Upper lobe of right lung (tissue), 1 donor: ENCODE data around the gene CMTM3. TPM values are rescaled to one million over a fixed set of nuclear protein-coding genes. Genes with fewer than 3 reads are reported as not detected.
"Not testable (repeated sequence)": the region's sequence is repeated elsewhere in the genome, so short reads cannot be mapped to it uniquely, and the experiment has no call there.

Experiments
- ATAC-seq: fragments of 200-7000 bp; cut with Tn5 transposase; one replicate; pipeline ENCODE4 v1.9.1; 2020; ENCODE audit warnings: mild to moderate bottlenecking, moderate library complexity
- DNase-seq: peaks from one replicate; pipeline ENCODE4 v3.0.0-alpha.2; 2020
- H3K27ac ChIP-seq: fragments of 200-600 bp; one replicate; pipeline ENCODE4 v1.8.0; 2022
- H3K27me3 ChIP-seq: fragments of 200-600 bp; one replicate; pipeline ENCODE4 v1.8.0; 2022; ENCODE audit warnings: mild to moderate bottlenecking
- H3K36me3 ChIP-seq: fragments of 200-600 bp; one replicate; pipeline ENCODE4 v1.8.0; 2022
- H3K4me1 ChIP-seq: fragments of 200-600 bp; one replicate; pipeline ENCODE4 v1.8.0; 2022
- H3K4me3 ChIP-seq: fragments of 200-600 bp; one replicate; pipeline ENCODE4 v1.8.0; 2022; ENCODE audit warnings: mild to moderate bottlenecking
- H3K9me3 ChIP-seq: fragments of 200-600 bp; one replicate; pipeline ENCODE4 v1.8.0; 2022
- intact Hi-C: fragments of 100-400 bp; cut with DNase I; formaldehyde crosslinking; loops from one replicate; pipeline ENCODE4 v1.11.0; 2022
- total RNA-seq: library from RNA; stranded (reverse); fragmentation: NEBNext Ultra II Directional; extraction: Animal tissue kit (Norgen Biotek cat#: 25700); gene quantifications from one replicate; pipeline ENCODE4 v1.2.1, GENCODE V29; 2021
- TF ChIP-seq, protein P1 (sequence below): fragments of 200-600 bp; IDR thresholded peaks from one replicate; pipeline ENCODE4 v1.8.0; 2022; ENCODE audit warnings: antibody characterized with exemption
- donor health status: DM: no; HTN: yes; CAD: no; lungs with severe emphysema.

The CMTM3 gene
- total RNA-seq, 1 donor from 2014 or later = 38.1 TPM

DNA sequence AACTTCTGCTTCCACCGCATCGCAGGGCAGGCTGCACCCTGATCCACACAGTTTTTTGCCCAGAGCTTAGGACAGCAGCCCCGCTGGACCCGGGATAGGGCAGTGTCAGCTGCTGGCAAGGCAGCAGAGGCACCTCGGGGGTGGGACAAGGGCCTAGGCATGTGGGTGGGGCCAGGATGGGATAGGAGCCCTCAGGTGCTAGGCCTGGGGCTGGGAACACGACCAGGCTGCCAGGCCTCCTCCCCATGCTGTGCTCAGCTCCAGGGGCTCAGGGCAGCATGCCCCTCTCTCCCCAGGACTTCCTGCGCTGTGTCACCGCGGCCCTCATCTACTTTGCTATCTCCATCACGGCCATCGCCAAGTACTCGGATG, 4.6 kb downstream of the CMTM3 start:
- ATAC-seq (no peak), DNase-seq (no peak)
- Histone ChIP-seq H3K27ac (no peak overlapping the region), H3K4me1 (peaks cover 15% of the 10 kb centered on the region), H3K4me3 (no peak overlapping the region), H3K9me3 (no peaks in the 10 kb centered on the region), H3K36me3 (peaks cover 45% of the 10 kb centered on the region), H3K27me3 (no peaks in the 10 kb centered on the region)
- intact Hi-C loops = no loop called here
- TF ChIP-seq, protein P1, sequence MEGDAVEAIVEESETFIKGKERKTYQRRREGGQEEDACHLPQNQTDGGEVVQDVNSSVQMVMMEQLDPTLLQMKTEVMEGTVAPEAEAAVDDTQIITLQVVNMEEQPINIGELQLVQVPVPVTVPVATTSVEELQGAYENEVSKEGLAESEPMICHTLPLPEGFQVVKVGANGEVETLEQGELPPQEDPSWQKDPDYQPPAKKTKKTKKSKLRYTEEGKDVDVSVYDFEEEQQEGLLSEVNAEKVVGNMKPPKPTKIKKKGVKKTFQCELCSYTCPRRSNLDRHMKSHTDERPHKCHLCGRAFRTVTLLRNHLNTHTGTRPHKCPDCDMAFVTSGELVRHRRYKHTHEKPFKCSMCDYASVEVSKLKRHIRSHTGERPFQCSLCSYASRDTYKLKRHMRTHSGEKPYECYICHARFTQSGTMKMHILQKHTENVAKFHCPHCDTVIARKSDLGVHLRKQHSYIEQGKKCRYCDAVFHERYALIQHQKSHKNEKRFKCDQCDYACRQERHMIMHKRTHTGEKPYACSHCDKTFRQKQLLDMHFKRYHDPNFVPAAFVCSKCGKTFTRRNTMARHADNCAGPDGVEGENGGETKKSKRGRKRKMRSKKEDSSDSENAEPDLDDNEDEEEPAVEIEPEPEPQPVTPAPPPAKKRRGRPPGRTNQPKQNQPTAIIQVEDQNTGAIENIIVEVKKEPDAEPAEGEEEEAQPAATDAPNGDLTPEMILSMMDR = no peak

DNA sequence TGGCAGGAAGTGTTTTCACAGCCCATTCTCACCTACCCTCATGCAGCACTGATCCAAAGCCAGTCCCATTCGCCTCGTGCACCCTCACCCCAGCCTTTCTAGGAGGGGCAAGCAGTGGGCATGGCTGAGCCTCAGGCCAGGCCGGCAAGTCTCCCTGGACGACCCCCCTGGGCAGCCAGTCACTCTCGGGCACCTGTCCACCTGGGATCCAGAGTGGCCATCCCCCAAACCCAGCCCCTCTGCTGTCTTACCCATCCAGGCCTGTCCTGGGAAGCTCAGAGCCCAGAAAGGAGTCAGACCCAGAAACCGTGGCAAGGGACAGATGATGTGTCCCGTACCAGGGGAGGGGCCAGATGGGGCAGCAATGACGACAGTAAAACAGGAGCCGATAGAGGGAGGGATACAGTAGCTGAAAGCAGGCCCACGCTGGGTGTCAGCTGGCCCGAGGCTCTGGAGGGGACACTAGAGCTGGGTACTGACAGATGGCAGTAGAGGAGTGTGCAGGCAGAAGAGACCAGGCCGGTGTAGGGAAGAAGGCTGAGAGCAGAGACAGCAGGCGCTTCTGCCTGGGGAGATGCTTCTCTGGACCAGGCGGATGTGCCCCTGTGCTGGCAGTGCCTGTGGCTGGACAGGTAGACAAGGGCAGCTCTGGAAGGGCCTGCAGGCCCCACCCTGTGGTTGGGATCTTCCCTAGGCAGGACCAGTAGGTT, 5.8 kb downstream of the CMTM3 start:
- H3K27ac ChIP-seq = no peak overlapping the region
- DNase-seq (no peak), ATAC-seq (no peak)
- H3K27me3 ChIP-seq = no peaks in the 10 kb centered on the region
- H3K9me3 ChIP-seq = no peaks in the 10 kb centered on the region
- TF ChIP-seq, protein P1 = no peak
- peaks cover 57% of the 10 kb centered on the region for H3K36me3 ChIP-seq
- intact Hi-C loops = no loop called here
- H3K4me3 ChIP-seq = no peak overlapping the region
- peaks cover 15% of the 10 kb centered on the region for H3K4me1 ChIP-seq

DNA sequence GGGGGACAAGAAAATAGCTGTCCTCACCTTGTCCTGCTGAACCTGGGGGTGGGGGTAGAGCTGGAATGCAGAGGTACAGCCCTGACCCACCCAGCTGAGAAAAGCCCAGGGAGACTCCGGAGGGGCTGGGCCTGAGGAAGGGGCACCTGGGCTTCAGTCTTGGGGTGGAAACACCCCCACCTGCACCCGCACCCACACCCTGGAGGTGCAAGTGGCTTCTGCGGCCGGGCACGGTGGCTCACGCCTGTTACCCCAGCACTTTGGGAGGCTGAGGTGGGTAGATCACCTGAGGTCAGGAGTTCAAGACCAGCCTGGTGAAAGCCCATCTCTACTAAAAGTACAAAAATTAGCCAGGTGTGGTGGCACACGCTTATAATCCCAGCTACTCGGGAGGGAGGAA, 7.4 kb downstream of the CMTM3 start:
- intact Hi-C loops, H3K27ac ChIP-seq, ATAC-seq, H3K27me3 ChIP-seq, H3K4me1 ChIP-seq, H3K9me3 ChIP-seq, DNase-seq, H3K4me3 ChIP-seq: not testable (repeated sequence)
- peaks cover 57% of the 10 kb centered on the region for H3K36me3 ChIP-seq

DNA sequence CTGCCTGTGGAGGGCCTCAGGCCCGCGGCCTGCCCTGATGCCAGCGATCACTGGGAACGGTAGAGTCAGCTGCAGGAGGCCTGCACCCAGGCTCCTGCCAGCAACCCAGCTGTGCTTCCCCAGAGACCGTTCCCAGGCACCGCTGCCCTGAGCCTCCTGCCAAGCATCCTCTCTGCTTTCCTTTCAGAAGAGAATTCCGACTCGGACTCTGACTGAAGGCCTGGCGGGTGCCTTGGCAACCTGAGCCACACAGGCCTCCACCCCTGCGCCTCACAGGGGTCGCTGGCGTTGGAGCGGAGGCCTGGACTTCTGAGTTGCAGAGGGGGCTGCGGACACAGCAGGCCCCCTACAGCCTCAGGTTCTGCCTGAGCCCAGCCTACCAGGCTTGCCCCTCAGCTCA, 7.9 kb downstream of the CMTM3 start:
- Histone ChIP-seq H3K27ac (no peak overlapping the region), H3K27me3 (no peaks in the 10 kb centered on the region), H3K4me1 (peaks cover 9% of the 10 kb centered on the region), H3K9me3 (no peaks in the 10 kb centered on the region), H3K4me3 (no peak overlapping the region), H3K36me3 (peaks cover 57% of the 10 kb centered on the region)
- no peak for ATAC-seq
- TF ChIP-seq, protein P1 = no peak
- intact Hi-C loops = no loop called here
- DNase-seq = no peak

DNA sequence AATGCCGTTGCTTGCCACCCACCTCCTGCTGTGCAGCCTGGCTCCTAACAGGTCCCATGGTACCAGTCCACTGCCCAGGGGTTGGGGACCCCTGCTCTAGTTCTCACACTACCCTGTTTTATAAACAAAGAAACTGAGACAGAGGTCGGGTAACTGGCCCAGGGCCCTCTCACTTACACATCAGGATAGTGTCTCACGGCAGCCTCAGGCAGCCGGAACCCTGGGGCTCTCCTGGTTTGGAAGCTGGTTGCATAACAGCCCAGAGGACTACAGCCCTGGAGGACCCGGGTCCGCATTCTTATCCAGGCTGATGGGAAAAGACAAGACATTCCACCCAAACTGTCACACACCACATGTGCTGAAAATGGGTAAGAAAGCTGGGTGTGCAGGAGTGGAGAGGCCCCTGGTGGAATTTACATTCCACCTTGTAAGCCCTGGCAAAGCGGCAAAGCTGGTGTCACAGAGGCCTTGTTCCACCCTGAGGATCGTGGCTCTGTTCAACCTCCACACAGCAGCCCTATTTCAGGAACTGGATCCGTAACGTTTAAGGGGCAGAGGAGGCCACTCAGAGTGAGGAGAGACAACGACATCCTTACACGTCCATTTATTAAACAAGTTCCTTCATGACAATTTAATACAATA, 9.8 kb downstream of the CMTM3 start:
- H3K9me3 ChIP-seq = no peaks in the 10 kb centered on the region
- no peak for ATAC-seq
- no peaks in the 10 kb centered on the region for H3K27me3 ChIP-seq
- TF ChIP-seq, protein P1 = no peak
- no peak overlapping the region for H3K4me3 ChIP-seq
- H3K36me3 ChIP-seq = peaks cover 57% of the 10 kb centered on the region
- no peak overlapping the region for H3K27ac ChIP-seq
- no peaks in the 10 kb centered on the region for H3K4me1 ChIP-seq
- DNase-seq = no peak
- intact Hi-C loops = no loop called here

DNA sequence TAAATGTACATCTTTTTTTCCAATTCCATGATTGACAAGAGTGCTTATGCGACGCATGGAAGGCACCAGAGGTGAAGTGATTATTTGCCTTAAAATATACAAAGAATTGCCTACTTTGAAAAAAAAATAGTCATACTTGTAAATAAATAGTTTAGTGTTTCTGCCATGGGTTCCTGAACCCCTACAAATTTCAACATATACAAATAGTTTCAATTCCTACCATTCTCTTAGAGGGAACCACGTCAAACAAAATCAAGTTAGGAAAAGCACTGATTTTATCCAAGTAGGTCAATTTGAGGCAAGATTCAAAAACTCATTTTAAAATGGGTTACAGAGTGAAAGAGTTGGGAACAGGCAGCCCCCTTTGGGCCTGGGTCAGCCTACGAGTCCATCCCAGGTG, 11.7 kb downstream of the CMTM3 start:
- H3K4me1 ChIP-seq = no peaks in the 10 kb centered on the region
- intact Hi-C loops = no loop called here
- TF ChIP-seq, protein P1 = no peak
- H3K4me3 ChIP-seq = no peak overlapping the region
- no peaks in the 10 kb centered on the region for H3K27me3 ChIP-seq
- peaks cover 45% of the 10 kb centered on the region for H3K36me3 ChIP-seq
- H3K27ac ChIP-seq = no peak overlapping the region
- ATAC-seq (no peak), DNase-seq (no peak)
- no peaks in the 10 kb centered on the region for H3K9me3 ChIP-seq
